Measurements from ENCODE around the gene C3orf20. TPM values are rescaled to one million over a fixed set of nuclear protein-coding genes. Genes with fewer than 3 reads are reported as not detected.

Gene C3orf20
- total RNA-seq, 1 experiment from 2014 or later: not detected

DNA sequence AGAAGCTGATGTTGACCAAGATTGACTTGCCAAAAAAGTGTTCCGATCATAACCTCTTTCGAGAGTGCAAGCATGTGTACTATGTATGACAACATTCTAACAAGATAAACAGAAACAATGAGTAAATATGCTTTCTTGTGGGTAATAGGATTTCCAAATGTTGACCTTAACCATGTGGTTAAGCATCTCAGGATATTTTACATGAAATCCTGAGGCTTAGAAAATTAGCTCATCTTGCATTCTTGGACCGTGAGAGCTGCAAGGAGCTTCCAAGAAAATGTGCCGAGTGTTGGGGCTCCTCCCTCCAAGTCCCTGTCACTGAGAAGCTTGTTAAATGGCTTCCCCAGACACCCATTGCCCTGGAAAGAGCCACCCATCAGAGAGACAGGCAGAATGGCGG, 50.1 kb downstream of the C3orf20 start:
- TF ChIP-seq, protein P1, sequence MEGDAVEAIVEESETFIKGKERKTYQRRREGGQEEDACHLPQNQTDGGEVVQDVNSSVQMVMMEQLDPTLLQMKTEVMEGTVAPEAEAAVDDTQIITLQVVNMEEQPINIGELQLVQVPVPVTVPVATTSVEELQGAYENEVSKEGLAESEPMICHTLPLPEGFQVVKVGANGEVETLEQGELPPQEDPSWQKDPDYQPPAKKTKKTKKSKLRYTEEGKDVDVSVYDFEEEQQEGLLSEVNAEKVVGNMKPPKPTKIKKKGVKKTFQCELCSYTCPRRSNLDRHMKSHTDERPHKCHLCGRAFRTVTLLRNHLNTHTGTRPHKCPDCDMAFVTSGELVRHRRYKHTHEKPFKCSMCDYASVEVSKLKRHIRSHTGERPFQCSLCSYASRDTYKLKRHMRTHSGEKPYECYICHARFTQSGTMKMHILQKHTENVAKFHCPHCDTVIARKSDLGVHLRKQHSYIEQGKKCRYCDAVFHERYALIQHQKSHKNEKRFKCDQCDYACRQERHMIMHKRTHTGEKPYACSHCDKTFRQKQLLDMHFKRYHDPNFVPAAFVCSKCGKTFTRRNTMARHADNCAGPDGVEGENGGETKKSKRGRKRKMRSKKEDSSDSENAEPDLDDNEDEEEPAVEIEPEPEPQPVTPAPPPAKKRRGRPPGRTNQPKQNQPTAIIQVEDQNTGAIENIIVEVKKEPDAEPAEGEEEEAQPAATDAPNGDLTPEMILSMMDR (IDR thresholded peaks at IDR 0.05; ENCODE audit: unreplicated experiment): no peak
- intact Hi-C loops (cut with micrococcal nuclease): no loop called here
- H3K4me3 Mint-ChIP-seq (ENCODE audit: unreplicated experiment): no peak overlapping the region
- H3K27ac Mint-ChIP-seq (ENCODE audit: low read depth, unreplicated experiment): no peak overlapping the region
- H3K36me3 Mint-ChIP-seq (ENCODE audit: insufficient read depth, unreplicated experiment): peaks cover 12% of the 10 kb centered on the region
- no TSS peak for BruUV-seq (replicated peaks)
- no peaks in the 10 kb centered on the region for H3K4me1 Mint-ChIP-seq (ENCODE audit: insufficient read depth, unreplicated experiment)
- DNase-seq (ENCODE audit: unreplicated experiment): peak; percentile 46
- CTCF ChIA-PET: no interaction called here
- H3K27me3 Mint-ChIP-seq (ENCODE audit: insufficient read depth, unreplicated experiment): peaks cover 30% of the 10 kb centered on the region
- POLR2A ChIA-PET: interaction anchor here (0.6 kb wide), 1 partner anchor 130 kb away, joined by 6 read pairs; no protein-coding TSS in a partner anchor
- no peaks in the 10 kb centered on the region for H3K9me3 Mint-ChIP-seq (ENCODE audit: unreplicated experiment)

DNA sequence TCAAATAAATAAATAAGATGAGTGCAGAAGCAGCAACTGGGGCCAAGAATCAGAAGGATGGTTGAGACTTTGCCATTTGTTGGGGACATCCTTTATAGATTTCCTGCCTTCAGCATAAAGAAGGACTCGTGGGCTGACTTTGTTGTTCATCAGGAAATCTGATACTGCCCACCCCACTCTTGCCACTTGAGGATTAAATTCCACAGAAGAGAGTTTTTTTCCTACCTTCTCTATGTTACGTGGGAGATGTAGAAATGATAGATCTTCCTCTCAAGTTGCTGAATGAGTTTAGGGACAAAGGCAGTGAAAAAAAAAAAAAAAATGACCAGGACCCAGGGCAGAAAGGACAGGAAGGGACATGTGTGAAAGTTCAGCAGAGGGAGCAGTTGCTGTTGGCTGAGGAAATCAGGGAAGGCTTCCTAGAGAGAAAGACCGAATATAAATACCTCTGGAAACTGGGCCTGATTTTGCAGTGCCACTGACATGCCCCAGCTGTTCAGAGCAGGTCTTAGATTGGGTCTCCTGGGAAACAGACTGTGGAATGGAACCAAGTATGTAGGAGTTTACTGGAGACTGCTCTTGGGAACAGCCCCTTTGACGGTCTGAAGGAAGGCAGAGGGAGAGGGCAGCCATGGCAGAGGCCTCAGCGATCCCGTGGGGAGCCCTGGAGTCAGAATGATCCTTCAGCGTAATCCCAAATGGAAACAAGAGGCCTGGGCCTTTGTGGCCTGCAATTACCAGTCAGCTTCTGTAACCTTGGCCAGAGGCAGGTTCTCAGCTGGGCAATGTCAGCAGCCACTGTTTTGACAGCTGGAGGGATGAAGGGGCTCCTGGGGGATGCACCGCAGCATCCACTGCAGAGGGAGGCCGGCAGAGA, 50.9 kb downstream of the C3orf20 start:
- intact Hi-C loops (cut with micrococcal nuclease): no loop called here
- peaks cover 12% of the 10 kb centered on the region for H3K36me3 Mint-ChIP-seq (ENCODE audit: insufficient read depth, unreplicated experiment)
- no peaks in the 10 kb centered on the region for H3K9me3 Mint-ChIP-seq (ENCODE audit: unreplicated experiment)
- CTCF ChIA-PET: no interaction called here
- no peak overlapping the region for H3K4me3 Mint-ChIP-seq (ENCODE audit: unreplicated experiment)
- H3K27me3 Mint-ChIP-seq (ENCODE audit: insufficient read depth, unreplicated experiment): peaks cover 27% of the 10 kb centered on the region
- H3K27ac Mint-ChIP-seq (ENCODE audit: low read depth, unreplicated experiment): no peak overlapping the region
- POLR2A ChIA-PET: no interaction called here
- BruUV-seq (replicated peaks): no TSS peak
- TF ChIP-seq, protein P1 (IDR thresholded peaks at IDR 0.05; ENCODE audit: unreplicated experiment): no peak
- no peak for DNase-seq (ENCODE audit: unreplicated experiment)
- no peaks in the 10 kb centered on the region for H3K4me1 Mint-ChIP-seq (ENCODE audit: insufficient read depth, unreplicated experiment)

DNA sequence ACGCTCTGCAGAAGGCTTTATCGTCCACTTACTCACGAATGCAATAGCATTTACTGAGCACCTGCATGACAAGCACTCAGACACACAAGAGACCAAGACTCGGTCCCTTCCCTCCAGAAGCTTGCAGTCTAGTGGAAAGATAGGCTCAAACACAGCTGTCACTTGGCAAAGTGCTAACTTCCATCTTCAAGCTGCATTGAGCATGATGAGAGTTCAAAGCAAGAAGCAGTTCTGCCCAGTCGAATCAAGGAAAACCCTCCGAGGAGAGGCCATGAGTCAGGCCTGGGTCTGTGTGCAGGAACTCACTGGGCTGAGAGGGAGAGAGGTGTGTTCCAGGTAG, 51.5 kb downstream of the C3orf20 start:
- CTCF ChIA-PET: no interaction called here
- TF ChIP-seq, protein P1 (IDR thresholded peaks at IDR 0.05; ENCODE audit: unreplicated experiment): no peak
- POLR2A ChIA-PET: no interaction called here
- no TSS peak for BruUV-seq (replicated peaks)
- Mint-ChIP-seq H3K4me1 (ENCODE audit: insufficient read depth, unreplicated experiment) (no peaks in the 10 kb centered on the region), H3K27ac (ENCODE audit: low read depth, unreplicated experiment) (no peak overlapping the region), H3K36me3 (ENCODE audit: insufficient read depth, unreplicated experiment) (peaks cover 12% of the 10 kb centered on the region), H3K27me3 (ENCODE audit: insufficient read depth, unreplicated experiment) (peaks cover 27% of the 10 kb centered on the region), H3K4me3 (ENCODE audit: unreplicated experiment) (no peak overlapping the region), H3K9me3 (ENCODE audit: unreplicated experiment) (no peaks in the 10 kb centered on the region)
- no peak for DNase-seq (ENCODE audit: unreplicated experiment)
- intact Hi-C loops (cut with micrococcal nuclease): no loop called here

DNA sequence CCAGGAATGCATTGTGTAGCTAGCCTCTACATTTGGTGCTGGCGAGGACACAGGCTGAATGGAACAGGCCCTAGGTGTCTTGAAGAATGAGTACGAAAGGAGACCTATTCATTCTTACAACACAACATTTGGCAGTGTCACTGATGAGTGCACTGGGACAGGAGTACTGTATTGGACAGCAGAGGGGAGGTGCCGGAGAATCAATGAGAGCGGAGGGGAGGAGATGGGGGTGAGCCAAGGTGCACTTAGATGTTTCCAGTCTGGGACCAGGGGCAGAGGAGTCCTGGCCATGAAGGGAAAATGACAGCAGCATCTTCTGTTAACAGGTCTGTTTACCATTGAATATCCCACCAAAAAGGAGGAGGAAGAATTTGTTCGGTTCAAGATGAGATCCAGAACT, 53.2 kb downstream of the C3orf20 start:
- DNase-seq (ENCODE audit: unreplicated experiment): no peak
- no TSS peak for BruUV-seq (replicated peaks)
- Mint-ChIP-seq H3K36me3 (ENCODE audit: insufficient read depth, unreplicated experiment) (peaks cover 12% of the 10 kb centered on the region), H3K27ac (ENCODE audit: low read depth, unreplicated experiment) (no peak overlapping the region), H3K9me3 (ENCODE audit: unreplicated experiment) (no peaks in the 10 kb centered on the region), H3K27me3 (ENCODE audit: insufficient read depth, unreplicated experiment) (peaks cover 27% of the 10 kb centered on the region), H3K4me1 (ENCODE audit: insufficient read depth, unreplicated experiment) (no peaks in the 10 kb centered on the region), H3K4me3 (ENCODE audit: unreplicated experiment) (no peak overlapping the region)
- CTCF ChIA-PET: interaction anchor here (1.0 kb wide), 1 partner anchor 9 kb away, joined by 3 read pairs; no protein-coding TSS in a partner anchor
- TF ChIP-seq, protein P1 (IDR thresholded peaks at IDR 0.05; ENCODE audit: unreplicated experiment): no peak
- POLR2A ChIA-PET: no interaction called here
- intact Hi-C loops (cut with micrococcal nuclease): no loop called here

Measured in MCF 10A (cell line).